HFFc6 (cell line): ENCODE data around the gene KCNA10. TPM values are rescaled to one million over a fixed set of nuclear protein-coding genes. Genes with fewer than 3 reads are reported as not detected.
A peak's percentile ranks its signal among the peaks of the same experiment; 100 is the strongest.

Source experiments
- DNase-seq: peaks from one replicate; pipeline ENCODE4 v3.0.0-alpha.2; 2018
- H3K27ac Mint-ChIP-seq: 2 replicates; pipeline ENCODE4 v1.8.0; 2020; ENCODE audit warnings: mild to moderate bottlenecking, mixed read lengths
- H3K27me3 Mint-ChIP-seq: 2 replicates; pipeline ENCODE4 v1.8.0; 2021; ENCODE audit warnings: mild to moderate bottlenecking, moderate library complexity, mixed read lengths; ENCODE audit not compliant: insufficient read depth
- H3K36me3 Mint-ChIP-seq: 2 replicates; pipeline ENCODE4 v1.8.0; 2021; ENCODE audit warnings: low read depth, mixed read lengths
- H3K4me1 Mint-ChIP-seq: 2 replicates; pipeline ENCODE4 v1.8.0; 2020; ENCODE audit warnings: low read depth, mixed read lengths
- H3K4me3 Mint-ChIP-seq: 2 replicates; pipeline ENCODE4 v1.8.0; 2020; ENCODE audit warnings: mild to moderate bottlenecking, moderate library complexity, mixed read lengths
- H3K9me3 Mint-ChIP-seq: 2 replicates; pipeline ENCODE4 v1.8.0; 2020; ENCODE audit warnings: mild to moderate bottlenecking, mixed read lengths
- CTCF ChIP-seq: fragments of 200-600 bp; sonication (generic); IDR thresholded peaks from 2 replicates; pipeline ENCODE4 v1.5.0; 2021; ENCODE audit warnings: antibody characterized with exemption, mild to moderate bottlenecking
- total RNA-seq, 6 experiments: library from RNA; stranded (reverse); fragmentation: NEBNext Ultra II Directional; extraction: Animal tissue kit (Norgen Biotek cat#: 25700); gene quantifications; 2 replicates in 1 of 6; 3 replicates in 5 of 6; pipeline ENCODE4 v1.2.3, GENCODE V29; 2021

Gene KCNA10
- total RNA-seq, 6 experiments from 2014 or later: not detected

- DNase-seq: no peak
- H3K4me3 Mint-ChIP-seq: no peak overlapping the region
- H3K9me3 Mint-ChIP-seq: no peaks in the 10 kb centered on the region
- H3K4me1 Mint-ChIP-seq: peaks cover 21% of the 10 kb centered on the region
- peak overlapping the region; percentile 30; the same call in 1 of the 2 replicates for H3K27ac Mint-ChIP-seq
- peak; percentile 65 for TF ChIP-seq CTCF
- H3K27me3 Mint-ChIP-seq: peaks cover 26% of the 10 kb centered on the region
- no peaks in the 10 kb centered on the region for H3K36me3 Mint-ChIP-seq
Observed at GRCh38 chr1:110477445-110477957, 41.5 kb downstream of the KCNA10 start.

GRCh38 chr1:110477041-110477440 lies 41.9 kb downstream of the KCNA10 start:
- H3K4me1 Mint-ChIP-seq: peaks cover 21% of the 10 kb centered on the region
- 0 out of 2 replicates have a peak overlapping the region, but pooled peaks have one; percentile 30 for H3K27ac Mint-ChIP-seq
- peak; percentile 74 for DNase-seq
- no peaks in the 10 kb centered on the region for H3K9me3 Mint-ChIP-seq
- TF ChIP-seq CTCF: no peak
- H3K4me3 Mint-ChIP-seq: no peak overlapping the region
- peaks cover 25% of the 10 kb centered on the region for H3K27me3 Mint-ChIP-seq
- H3K36me3 Mint-ChIP-seq: no peaks in the 10 kb centered on the region

GRCh38 chr1:110476028-110476765 lies 42.8 kb downstream of the KCNA10 start:
- no peak overlapping the region for H3K27ac Mint-ChIP-seq
- no peak for DNase-seq
- no peak for TF ChIP-seq CTCF
- H3K36me3 Mint-ChIP-seq: no peaks in the 10 kb centered on the region
- H3K4me3 Mint-ChIP-seq: no peak overlapping the region
- H3K4me1 Mint-ChIP-seq: peaks cover 21% of the 10 kb centered on the region
- H3K9me3 Mint-ChIP-seq: no peaks in the 10 kb centered on the region
- H3K27me3 Mint-ChIP-seq: peaks cover 27% of the 10 kb centered on the region

GRCh38 chr1:110475362-110476027 lies 43.5 kb downstream of the KCNA10 start:
- TF ChIP-seq CTCF: no peak
- Mint-ChIP-seq H3K27me3 (peaks cover 32% of the 10 kb centered on the region), H3K9me3 (no peaks in the 10 kb centered on the region), H3K27ac (no peak overlapping the region), H3K4me3 (no peak overlapping the region), H3K4me1 (peaks cover 21% of the 10 kb centered on the region), H3K36me3 (no peaks in the 10 kb centered on the region)
- DNase-seq: no peak

- H3K9me3 Mint-ChIP-seq: no peaks in the 10 kb centered on the region
- H3K4me3 Mint-ChIP-seq: no peak overlapping the region
- H3K27ac Mint-ChIP-seq: no peak overlapping the region
- peaks cover 28% of the 10 kb centered on the region for H3K27me3 Mint-ChIP-seq
- H3K36me3 Mint-ChIP-seq: no peaks in the 10 kb centered on the region
- peaks cover 21% of the 10 kb centered on the region for H3K4me1 Mint-ChIP-seq
- no peak for TF ChIP-seq CTCF
- no peak for DNase-seq
Observed at GRCh38 chr1:110474444-110474843, 44.5 kb downstream of the KCNA10 start.
